ENCODE measurements around the gene PLEKHO2. TPM values are rescaled to one million over a fixed set of nuclear protein-coding genes. Genes with fewer than 3 reads are reported as not detected.

Gene PLEKHO2
- total and polyA plus RNA-seq, 3 experiments from 2014 or later = 15.8 to 33.3 (median 16.1) TPM

- Histone ChIP-seq H3K4me3 (ENCODE audit: low read length) (peak overlapping the region; percentile 36), H3K27me3 (ENCODE audit: insufficient read depth, low read length, poor library complexity, severe bottlenecking) (no peaks in the 10 kb centered on the region), H3K4me1 (ENCODE audit: insufficient read depth, low read length) (peaks cover 66% of the 10 kb centered on the region), H3K27ac (ENCODE audit: low read depth, low read length) (peak overlapping the region; percentile 18), H3K9me3 (ENCODE audit: low read length) (no peaks in the 10 kb centered on the region), H3K36me3 (ENCODE audit: insufficient read depth, low read length) (peaks cover 10% of the 10 kb centered on the region)
- H3K4me3 Mint-ChIP-seq = peak overlapping the region; percentile 77 to 99 (median 97)
- H3K4me1 Mint-ChIP-seq = peaks cover 60 to 79% (median 76%) of the 10 kb centered on the region in 3 donors
- H3K27me3 Mint-ChIP-seq = peaks cover 0 to 1% of the 10 kb centered on the region in 2 donors
- H3K27ac Mint-ChIP-seq = peak overlapping the region; percentile 43 to 99 (median 91)
- peaks cover 0 to 46% (median 5%) of the 10 kb centered on the region in 3 donors for H3K36me3 Mint-ChIP-seq
- no peaks in the 10 kb centered on the region for H3K9me3 Mint-ChIP-seq
- CTCF ChIA-PET = interaction anchor here (3.6 to 6.1 kb wide), 2 partner anchors 9 to 49 kb away, joined by 20 to 30 read pairs; no protein-coding TSS in a partner anchor
- no peak for DNase-seq
- POLR2A ChIA-PET = interaction anchor here (2.5 kb wide), 1 partner anchor 49 kb away, joined by 16 read pairs; no protein-coding TSS in a partner anchor
These were observed 3.5 kb downstream of the PLEKHO2 start for GRCh38 chr15:64845183-64845611.

GRCh38 chr15:64845831-64846595, 4.3 kb downstream of the PLEKHO2 start:
- H3K27ac ChIP-seq (ENCODE audit: low read depth, low read length) = peak overlapping the region; percentile 18
- peaks cover 15% of the 10 kb centered on the region for H3K36me3 ChIP-seq (ENCODE audit: insufficient read depth, low read length)
- no peaks in the 10 kb centered on the region for H3K27me3 Mint-ChIP-seq
- H3K27me3 ChIP-seq (ENCODE audit: insufficient read depth, low read length, poor library complexity, severe bottlenecking) = no peaks in the 10 kb centered on the region
- no peak overlapping the region for H3K4me3 ChIP-seq (ENCODE audit: low read length)
- ChIA-PET POLR2A (interaction anchor here (0.6 to 2.5 kb wide), 2 partner anchors 9 to 48 kb away, joined by 6 to 16 read pairs; no protein-coding TSS in a partner anchor), CTCF (interaction anchor here (1.3 to 6.1 kb wide), 2 partner anchors 9 to 60 kb away, joined by 3 to 30 read pairs; no protein-coding TSS in a partner anchor)
- H3K9me3 Mint-ChIP-seq = no peaks in the 10 kb centered on the region
- no peak for DNase-seq
- H3K9me3 ChIP-seq (ENCODE audit: low read length) = no peaks in the 10 kb centered on the region
- H3K36me3 Mint-ChIP-seq = peaks cover 0 to 54% (median 9%) of the 10 kb centered on the region in 3 donors
- H3K4me1 ChIP-seq (ENCODE audit: insufficient read depth, low read length) = peaks cover 58% of the 10 kb centered on the region
- peaks cover 59 to 82% (median 78%) of the 10 kb centered on the region in 3 donors for H3K4me1 Mint-ChIP-seq
- H3K4me3 Mint-ChIP-seq = peak overlapping the region; percentile 67 to 99 (median 97)
- peak overlapping the region; percentile 43 to 97 (median 92) for H3K27ac Mint-ChIP-seq

GRCh38 chr15:64847016-64847415, 5.3 kb downstream of the PLEKHO2 start:
- H3K9me3 Mint-ChIP-seq = no peaks in the 10 kb centered on the region
- peaks cover 15% of the 10 kb centered on the region for H3K36me3 ChIP-seq (ENCODE audit: insufficient read depth, low read length)
- H3K4me1 Mint-ChIP-seq = peaks cover 65 to 91% (median 87%) of the 10 kb centered on the region in 3 donors
- H3K9me3 ChIP-seq (ENCODE audit: low read length) = no peaks in the 10 kb centered on the region
- peak overlapping the region in 5 of 7 donors; percentile 13 to 59 (median 37) for H3K4me3 Mint-ChIP-seq
- H3K4me3 ChIP-seq (ENCODE audit: low read length) = no peak overlapping the region
- peaks cover 55% of the 10 kb centered on the region for H3K4me1 ChIP-seq (ENCODE audit: insufficient read depth, low read length)
- DNase-seq = no peak
- H3K27ac Mint-ChIP-seq = peak overlapping the region; percentile 54 to 97 (median 79)
- no peaks in the 10 kb centered on the region for H3K27me3 ChIP-seq (ENCODE audit: insufficient read depth, low read length, poor library complexity, severe bottlenecking)
- peaks cover 0 to 64% (median 12%) of the 10 kb centered on the region in 3 donors for H3K36me3 Mint-ChIP-seq
- no peaks in the 10 kb centered on the region for H3K27me3 Mint-ChIP-seq
- H3K27ac ChIP-seq (ENCODE audit: low read depth, low read length) = no peak overlapping the region
- ChIA-PET POLR2A (interaction anchor here (2.5 kb wide), 1 partner anchor 47 kb away, joined by 16 read pairs; no protein-coding TSS in a partner anchor), CTCF (interaction anchor here (1.2 to 6.1 kb wide), 3 partner anchors 10 to 59 kb away, joined by 3 to 30 read pairs (median 3); no protein-coding TSS in a partner anchor)

GRCh38 chr15:64847448-64847847, 5.7 kb downstream of the PLEKHO2 start:
- Histone ChIP-seq H3K9me3 (ENCODE audit: low read length) (no peaks in the 10 kb centered on the region), H3K4me3 (ENCODE audit: low read length) (no peak overlapping the region), H3K27ac (ENCODE audit: low read depth, low read length) (no peak overlapping the region), H3K4me1 (ENCODE audit: insufficient read depth, low read length) (peaks cover 55% of the 10 kb centered on the region), H3K36me3 (ENCODE audit: insufficient read depth, low read length) (peaks cover 19% of the 10 kb centered on the region), H3K27me3 (ENCODE audit: insufficient read depth, low read length, poor library complexity, severe bottlenecking) (no peaks in the 10 kb centered on the region)
- ChIA-PET POLR2A (no interaction called here), CTCF (interaction anchor here (0.6 to 6.1 kb wide), 4 partner anchors 11 to 59 kb away, joined by 3 to 30 read pairs (median 4); no protein-coding TSS in a partner anchor)
- Mint-ChIP-seq H3K27ac (peak overlapping the region; percentile 54 to 97 (median 79)), H3K36me3 (peaks cover 0 to 62% (median 14%) of the 10 kb centered on the region in 3 donors), H3K4me1 (peaks cover 63 to 90% (median 87%) of the 10 kb centered on the region in 3 donors), H3K9me3 (no peaks in the 10 kb centered on the region), H3K27me3 (no peaks in the 10 kb centered on the region), H3K4me3 (peak overlapping the region in 5 of 7 donors; percentile 16 to 61 (median 34))
- DNase-seq = no peak

GRCh38 chr15:64847876-64848716, 6.4 kb downstream of the PLEKHO2 start:
- Histone ChIP-seq H3K36me3 (ENCODE audit: insufficient read depth, low read length) (peaks cover 19% of the 10 kb centered on the region), H3K27me3 (ENCODE audit: insufficient read depth, low read length, poor library complexity, severe bottlenecking) (no peaks in the 10 kb centered on the region), H3K9me3 (ENCODE audit: low read length) (no peaks in the 10 kb centered on the region), H3K4me3 (ENCODE audit: low read length) (no peak overlapping the region), H3K4me1 (ENCODE audit: insufficient read depth, low read length) (peaks cover 49% of the 10 kb centered on the region), H3K27ac (ENCODE audit: low read depth, low read length) (no peak overlapping the region)
- peak overlapping the region; percentile 13 to 88 (median 41) for H3K27ac Mint-ChIP-seq
- H3K27me3 Mint-ChIP-seq = no peaks in the 10 kb centered on the region
- no peaks in the 10 kb centered on the region for H3K9me3 Mint-ChIP-seq
- CTCF ChIA-PET = interaction anchor here (0.6 to 6.1 kb wide), 3 partner anchors 12 to 55 kb away, joined by 3 to 30 read pairs (median 4); no protein-coding TSS in a partner anchor
- peaks cover 0 to 60% (median 14%) of the 10 kb centered on the region in 3 donors for H3K36me3 Mint-ChIP-seq
- POLR2A ChIA-PET = interaction anchor here (0.6 kb wide), 1 partner anchor 137 kb away, joined by 3 read pairs; no protein-coding TSS in a partner anchor
- peaks cover 58 to 84% (median 81%) of the 10 kb centered on the region in 3 donors for H3K4me1 Mint-ChIP-seq
- H3K4me3 Mint-ChIP-seq = peak overlapping the region in 3 of 7 donors; percentile 12 to 64 (median 41)
- no peak for DNase-seq

- peak overlapping the region in 7 of 8 donors; percentile 2 to 86 (median 66) for H3K27ac Mint-ChIP-seq
- H3K36me3 Mint-ChIP-seq = peaks cover 0 to 80% (median 14%) of the 10 kb centered on the region in 3 donors
These were observed 9.2 kb downstream of the PLEKHO2 start for GRCh38 chr15:64850778-64851502.

GRCh38 chr15:64851503-64851840, 9.8 kb downstream of the PLEKHO2 start:
- Histone ChIP-seq H3K27me3 (ENCODE audit: insufficient read depth, low read length, poor library complexity, severe bottlenecking) (no peaks in the 10 kb centered on the region), H3K4me3 (ENCODE audit: low read length) (no peak overlapping the region), H3K9me3 (ENCODE audit: low read length) (no peaks in the 10 kb centered on the region), H3K36me3 (ENCODE audit: insufficient read depth, low read length) (peaks cover 36% of the 10 kb centered on the region), H3K27ac (ENCODE audit: low read depth, low read length) (no peak overlapping the region), H3K4me1 (ENCODE audit: insufficient read depth, low read length) (peaks cover 34% of the 10 kb centered on the region)
- peaks cover 48 to 81% (median 78%) of the 10 kb centered on the region in 3 donors for H3K4me1 Mint-ChIP-seq
- DNase-seq = no peak
- H3K9me3 Mint-ChIP-seq = no peaks in the 10 kb centered on the region
- POLR2A ChIA-PET = no interaction called here
- H3K27ac Mint-ChIP-seq = peak overlapping the region in 4 of 8 donors; percentile 22 to 86 (median 60)
- CTCF ChIA-PET = interaction anchor here (0.6 to 1.5 kb wide), 7 partner anchors 9 to 114 kb away, joined by 3 to 5 read pairs (median 4); no protein-coding TSS in a partner anchor
- H3K36me3 Mint-ChIP-seq = peaks cover 0 to 83% (median 14%) of the 10 kb centered on the region in 3 donors
- H3K27me3 Mint-ChIP-seq = no peaks in the 10 kb centered on the region
- H3K4me3 Mint-ChIP-seq = no peak overlapping the region

More at GRCh38 chr15:64850778-64851502, 9.2 kb downstream of the PLEKHO2 start:
- Histone ChIP-seq H3K9me3 (ENCODE audit: low read length) (no peaks in the 10 kb centered on the region), H3K4me3 (ENCODE audit: low read length) (no peak overlapping the region), H3K27ac (ENCODE audit: low read depth, low read length) (no peak overlapping the region), H3K4me1 (ENCODE audit: insufficient read depth, low read length) (peaks cover 32% of the 10 kb centered on the region), H3K27me3 (ENCODE audit: insufficient read depth, low read length, poor library complexity, severe bottlenecking) (no peaks in the 10 kb centered on the region), H3K36me3 (ENCODE audit: insufficient read depth, low read length) (peaks cover 36% of the 10 kb centered on the region)
- ChIA-PET POLR2A (no interaction called here), CTCF (interaction anchor here (0.6 to 1.5 kb wide), 6 partner anchors 10 to 114 kb away, joined by 3 to 5 read pairs (median 4); no protein-coding TSS in a partner anchor)
- no peak for DNase-seq
- no peaks in the 10 kb centered on the region for H3K9me3 Mint-ChIP-seq
- H3K4me1 Mint-ChIP-seq = peaks cover 46 to 81% (median 78%) of the 10 kb centered on the region in 3 donors
- no peaks in the 10 kb centered on the region for H3K27me3 Mint-ChIP-seq
- H3K4me3 Mint-ChIP-seq = no peak overlapping the region
